Pons (tissue), 1 donor: Measurements from ENCODE around the gene AHI1.
"Not testable (repeated sequence)": the region's sequence is repeated elsewhere in the genome, so short reads cannot be mapped to it uniquely, and the experiment has no call there.

ENCODE experiments used
- DNase-seq: peaks from one replicate; pipeline ENCODE4 v3.0.0-alpha.2; 2016; ENCODE audit warnings: low spot score

Gene AHI1

DNA sequence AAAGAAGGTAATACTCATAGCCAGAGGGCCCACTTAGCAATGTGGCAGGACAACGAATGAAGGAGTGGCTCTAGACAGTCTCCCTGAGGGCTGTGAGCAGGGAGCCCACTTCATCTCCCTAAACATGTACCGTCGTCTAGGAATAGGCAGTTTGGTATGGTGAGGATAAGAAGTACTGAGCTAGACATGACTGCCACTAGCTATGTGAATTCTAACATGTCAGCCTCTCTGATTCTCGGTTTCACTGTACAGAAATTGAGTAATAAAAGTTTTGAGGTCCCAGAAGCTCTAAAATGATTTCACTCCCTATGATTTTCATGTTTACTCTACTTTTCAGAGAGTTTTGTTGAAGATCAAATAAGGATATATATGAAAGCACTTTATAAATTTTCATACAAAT lies 107.1 kb downstream of the AHI1 start:
- DNase-seq: no peak

DNA sequence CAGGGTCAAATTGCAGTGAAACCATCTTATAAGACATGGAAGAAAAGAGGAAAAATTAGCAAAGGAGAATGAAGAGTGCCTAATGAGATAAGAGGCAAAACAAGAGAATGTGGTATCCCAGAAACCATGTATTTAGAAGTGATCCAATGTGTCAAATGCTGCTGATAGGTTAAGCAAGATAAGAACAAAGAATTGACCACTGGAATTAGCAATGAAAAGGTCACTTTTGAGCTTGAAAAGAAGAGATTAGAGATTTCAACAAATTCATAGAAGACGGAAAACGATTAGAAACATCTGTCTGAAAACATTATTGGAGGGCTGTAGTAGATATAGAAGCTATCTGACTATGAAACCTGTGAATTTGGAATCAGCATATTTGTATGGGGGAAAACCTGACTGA lies 112.2 kb downstream of the AHI1 start:
- no peak for DNase-seq

DNA sequence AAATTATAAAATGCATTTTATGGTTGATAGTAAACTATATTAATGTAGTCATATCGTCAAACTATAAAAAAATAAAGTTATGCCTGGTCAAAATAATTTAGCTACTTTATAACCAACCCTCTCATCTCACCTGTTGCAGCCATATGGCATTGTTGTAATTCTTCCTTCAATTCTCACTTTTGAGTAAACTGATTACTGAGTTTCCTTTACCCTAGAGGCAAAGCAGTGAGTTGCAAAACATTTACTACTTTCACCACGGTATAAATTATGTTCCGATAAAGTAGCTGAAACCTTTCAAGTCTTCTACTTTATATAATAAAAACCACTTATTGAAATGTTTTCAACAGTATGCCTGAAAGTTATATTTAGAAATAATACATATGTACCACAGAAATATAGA lies 113.8 kb downstream of the AHI1 start:
- DNase-seq: no peak

DNA sequence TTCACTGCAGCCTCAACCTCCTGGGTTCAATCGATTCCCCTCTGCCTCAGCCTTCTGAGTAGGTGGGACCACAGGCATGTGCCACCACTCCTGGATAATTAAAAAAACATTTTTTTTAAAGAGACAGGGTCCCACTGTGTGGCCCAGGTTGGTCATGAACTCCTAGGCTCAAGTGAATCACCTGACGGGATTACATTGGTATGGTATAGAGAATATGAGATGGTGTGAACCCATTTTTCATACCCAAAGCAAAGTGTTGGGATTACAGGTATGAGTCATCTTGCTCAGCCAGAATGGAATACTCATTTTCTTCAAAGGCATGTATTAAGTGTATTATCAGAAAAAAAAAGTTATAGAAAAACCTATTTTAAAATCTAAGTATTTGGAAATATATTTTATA lies 114.2 kb downstream of the AHI1 start:
- no peak for DNase-seq

DNA sequence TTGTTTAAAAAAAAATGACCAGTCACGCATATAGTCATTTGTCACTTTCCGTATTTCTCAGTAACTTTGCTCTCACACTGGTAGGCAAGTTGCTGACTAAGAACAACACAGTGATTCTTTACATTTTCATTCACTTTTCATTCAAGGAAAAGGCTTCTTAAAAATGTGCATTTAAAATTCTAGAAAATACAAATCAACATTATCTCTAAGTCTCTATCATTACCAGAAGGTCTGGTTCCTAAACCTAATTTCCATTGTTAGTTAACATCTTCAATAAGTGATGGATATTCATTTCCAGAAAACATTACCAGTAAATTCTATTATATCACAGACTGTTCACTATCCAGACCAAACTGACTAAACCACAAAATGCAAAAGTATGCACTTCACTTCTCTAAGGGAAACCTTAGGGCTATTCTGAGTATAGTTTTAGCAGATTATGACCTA lies 115.3 kb downstream of the AHI1 start:
- DNase-seq: no peak

DNA sequence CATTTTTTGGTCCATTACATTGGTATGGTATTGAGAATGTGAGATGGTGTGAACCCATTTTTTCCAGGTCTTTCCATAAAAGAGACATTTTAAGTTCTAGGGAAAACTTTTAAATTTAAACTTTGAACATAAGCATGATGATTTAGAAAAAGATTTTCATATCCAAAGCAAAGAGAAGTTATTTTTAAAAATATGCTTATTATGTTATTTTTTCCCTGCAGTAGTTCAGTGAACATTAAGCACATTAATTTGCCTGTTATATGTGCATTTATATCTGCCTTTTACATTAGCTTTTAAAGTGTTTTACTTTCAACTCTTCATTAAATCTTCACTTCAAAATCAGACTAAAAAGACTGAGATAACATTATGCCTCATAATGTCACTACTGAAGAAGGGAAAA lies 116.7 kb downstream of the AHI1 start:
- no peak for DNase-seq

DNA sequence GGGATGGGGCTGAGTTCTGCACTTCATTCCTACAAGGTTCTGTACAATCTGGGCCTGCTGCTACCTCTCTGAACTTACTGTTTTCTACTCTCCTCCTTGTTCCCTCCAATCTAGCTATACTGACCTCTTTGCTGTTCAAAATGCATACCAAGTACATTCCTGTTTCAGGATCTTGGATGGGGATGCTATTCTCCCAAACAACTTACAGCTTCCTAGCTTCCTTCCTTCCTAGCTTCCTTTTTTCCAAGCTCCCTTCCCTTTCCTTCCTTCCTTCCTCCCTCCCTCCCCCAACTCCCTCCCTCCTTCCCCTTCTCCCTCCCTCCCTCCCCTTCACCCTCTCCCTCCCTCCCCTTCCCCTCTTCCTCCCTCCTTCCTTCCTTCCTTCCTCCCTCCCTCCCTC lies 117.9 kb downstream of the AHI1 start:
- no peak for DNase-seq

DNA sequence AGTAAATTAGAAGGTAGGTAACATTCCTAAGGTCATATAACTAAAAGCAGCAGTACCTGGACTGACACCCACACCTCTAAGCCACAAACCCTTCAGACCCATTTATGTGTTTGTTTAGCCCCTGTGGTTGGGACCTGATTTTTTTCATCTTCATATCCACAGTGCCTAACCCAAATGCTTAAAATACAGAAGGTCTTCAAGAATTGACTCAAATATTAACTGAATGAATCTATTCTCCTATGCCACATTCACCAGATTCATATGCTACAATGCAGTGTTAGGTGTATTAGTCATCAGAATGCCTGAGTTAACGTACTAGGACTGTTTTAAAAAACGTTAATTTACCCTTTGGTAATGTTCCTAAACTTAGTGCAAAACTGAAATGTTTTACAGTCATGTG lies 124.8 kb downstream of the AHI1 start:
- no peak for DNase-seq

DNA sequence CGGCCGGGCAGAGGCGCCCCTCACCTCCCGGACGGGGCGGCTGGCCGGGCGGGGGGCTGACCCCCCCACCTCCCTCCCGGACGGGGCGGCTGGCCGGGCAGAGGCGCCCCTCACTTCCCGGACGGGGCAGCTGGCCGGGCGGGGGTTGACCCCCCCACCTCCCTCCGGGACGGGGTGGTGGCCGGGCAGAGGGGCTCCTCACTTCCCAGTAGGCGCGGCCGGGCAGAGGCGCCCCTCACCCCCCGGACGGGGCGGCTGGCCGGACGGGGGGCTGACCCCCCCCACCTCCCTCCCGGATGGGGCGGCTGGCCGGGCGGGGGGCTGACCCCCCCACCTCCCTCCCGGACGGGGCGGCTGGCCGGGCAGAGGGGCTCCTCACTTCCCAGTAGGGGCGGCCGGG lies 133.9 kb downstream of the AHI1 start:
- DNase-seq: not testable (repeated sequence)

DNA sequence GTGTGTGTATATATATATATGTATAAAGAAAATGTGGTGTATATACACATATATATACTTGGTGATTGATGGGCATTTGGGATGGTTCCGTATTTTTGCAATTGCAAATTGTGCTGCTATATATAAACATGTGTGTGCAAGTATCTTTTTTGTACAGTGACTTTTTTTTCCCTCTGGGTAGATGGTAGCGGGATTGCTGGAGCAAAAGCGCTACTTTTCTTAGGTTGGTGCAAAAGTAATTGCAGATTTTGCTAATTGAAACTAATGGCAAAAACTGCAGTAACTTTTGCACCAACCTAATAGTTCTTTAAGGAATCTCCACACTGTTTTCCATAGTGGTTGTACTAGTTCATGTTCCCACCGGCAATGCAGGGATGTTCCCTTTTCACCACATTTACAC lies 135.4 kb downstream of the AHI1 start:
- no peak for DNase-seq

DNA sequence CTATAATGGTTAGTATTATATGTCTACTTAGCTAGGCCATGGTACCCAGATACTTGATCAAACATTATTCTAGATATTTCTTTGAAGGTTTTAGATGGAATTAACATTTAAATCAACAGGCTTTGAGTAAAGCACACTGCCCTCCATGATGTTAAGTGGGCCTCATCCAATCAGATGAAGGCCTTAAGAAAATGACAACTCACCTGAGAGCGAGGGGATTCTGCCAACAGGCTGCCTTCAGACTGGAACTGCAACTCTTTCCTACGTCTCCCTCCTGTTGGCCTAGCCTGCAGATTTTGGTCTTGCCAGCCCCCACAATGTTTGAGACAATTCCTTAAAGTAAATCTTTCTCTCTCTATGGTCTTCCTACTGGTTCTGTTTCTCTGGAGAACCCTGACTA lies 137.3 kb downstream of the AHI1 start:
- no peak for DNase-seq

DNA sequence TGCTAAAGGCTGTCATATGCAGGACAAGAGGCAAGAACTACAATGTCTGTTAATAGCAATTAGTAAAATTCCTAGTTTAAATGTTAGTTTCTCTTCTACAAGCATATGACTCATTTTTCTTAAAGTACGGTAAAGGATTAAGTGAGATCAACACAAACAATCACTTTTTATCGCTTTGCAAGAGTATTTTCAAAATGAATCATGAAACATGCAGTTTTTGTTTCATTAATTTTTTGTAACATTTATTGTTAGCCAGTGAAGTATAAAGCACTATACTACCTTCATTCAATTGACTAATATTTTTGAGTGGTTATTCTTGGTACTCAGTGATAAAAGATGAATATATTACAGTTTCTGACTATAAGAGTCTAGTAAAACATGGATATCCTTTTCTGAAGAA lies 138.6 kb downstream of the AHI1 start:
- DNase-seq: no peak

DNA sequence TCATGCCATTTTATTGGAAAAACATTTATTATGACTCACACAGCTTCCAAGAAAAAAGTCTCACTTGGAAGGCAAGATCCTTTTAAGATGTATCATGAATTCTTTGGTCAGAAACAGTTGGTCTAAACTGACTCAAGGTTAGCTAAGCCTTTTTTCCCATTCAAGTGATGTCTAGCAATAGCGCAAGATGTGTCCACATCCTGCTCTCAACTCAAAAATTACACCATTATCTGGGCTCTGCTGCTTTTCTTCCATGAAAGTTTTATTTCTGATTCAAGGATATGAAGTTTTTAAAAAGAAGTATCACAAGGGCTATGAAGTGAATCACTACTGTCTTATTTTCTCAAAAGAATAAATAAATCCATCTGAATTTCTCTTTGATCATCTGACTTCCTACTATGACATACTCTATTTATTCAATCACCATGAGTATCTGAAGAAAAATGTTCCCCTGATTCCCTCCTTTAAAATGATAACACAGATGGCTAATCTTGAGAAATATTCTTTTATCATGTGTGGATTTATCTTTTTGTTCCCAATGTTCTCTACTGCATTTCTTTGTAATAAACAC lies 139.2 kb downstream of the AHI1 start:
- DNase-seq: no peak

DNA sequence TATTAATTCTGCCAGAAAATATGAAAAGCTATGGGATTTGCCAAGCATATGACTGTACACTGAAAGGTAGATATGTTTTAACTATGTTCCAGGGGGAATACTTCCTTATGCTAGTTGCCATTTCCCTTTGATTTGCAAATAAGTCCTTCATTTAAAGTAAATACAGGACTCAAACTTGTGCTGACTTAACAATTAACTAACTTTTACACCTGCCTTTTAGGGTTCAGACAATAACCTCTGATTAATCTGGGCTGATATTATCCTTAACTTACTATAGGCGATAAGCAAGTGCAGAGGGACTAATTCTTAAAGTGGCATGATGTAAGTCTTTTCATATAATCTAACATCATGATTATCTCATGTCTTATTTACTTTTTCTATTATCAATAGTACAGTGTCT lies 143.1 kb downstream of the AHI1 start:
- no peak for DNase-seq

DNA sequence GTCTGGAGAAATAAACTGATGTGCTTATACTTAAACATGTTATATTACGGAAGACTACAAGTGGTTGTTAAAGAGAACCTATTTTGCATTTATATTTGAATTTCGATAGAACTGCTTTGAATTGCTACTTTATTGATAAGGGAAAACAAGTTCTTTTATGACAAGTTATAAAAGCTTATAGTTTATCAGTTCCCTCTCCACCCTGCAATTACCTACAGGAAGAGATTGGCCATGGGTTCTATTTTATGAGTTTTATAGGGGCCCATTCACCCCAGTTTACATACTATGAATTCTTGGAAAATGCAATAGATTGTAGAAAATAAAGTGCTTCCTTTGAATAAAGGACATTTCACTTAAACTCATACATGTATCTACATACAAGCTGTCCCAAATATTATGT lies 144.4 kb downstream of the AHI1 start:
- no peak for DNase-seq

DNA sequence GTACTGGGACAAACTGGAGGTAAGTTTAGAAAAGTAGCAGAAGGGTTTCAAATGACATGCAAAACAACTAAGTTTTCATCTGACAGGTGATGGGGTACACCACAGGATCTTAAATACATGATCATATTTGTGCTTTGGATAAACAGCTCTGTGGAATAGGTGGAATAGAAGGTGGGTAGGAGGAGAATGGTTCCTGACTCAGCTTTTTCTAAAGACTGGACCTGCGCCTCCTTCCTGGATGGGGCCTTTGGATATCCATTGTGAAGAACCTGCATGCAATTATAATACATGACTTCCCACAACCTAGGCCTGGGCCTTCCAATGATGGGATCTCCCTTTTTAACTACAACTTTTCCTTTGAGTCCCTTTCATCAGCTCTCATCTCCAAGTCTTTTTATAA lies 145.9 kb downstream of the AHI1 start:
- no peak for DNase-seq

DNA sequence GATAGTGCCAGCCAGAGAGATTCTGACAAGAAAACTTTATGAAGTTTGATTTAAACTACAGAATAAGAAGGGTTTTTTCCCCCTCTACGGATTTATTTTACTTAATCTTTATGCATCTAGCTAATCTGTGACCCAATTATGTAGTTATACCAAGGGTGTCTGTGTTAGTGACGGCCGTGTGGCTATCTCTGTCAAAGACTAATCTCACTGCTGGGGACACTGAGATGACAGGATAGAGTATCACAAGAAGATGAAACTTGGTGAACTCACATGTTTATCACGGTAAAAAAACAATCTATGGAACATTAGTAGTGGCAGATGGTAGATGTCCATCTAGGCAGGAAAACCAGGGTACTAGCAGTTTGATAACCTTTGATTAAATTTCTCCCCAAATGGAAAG lies 149.7 kb downstream of the AHI1 start:
- no peak for DNase-seq

DNA sequence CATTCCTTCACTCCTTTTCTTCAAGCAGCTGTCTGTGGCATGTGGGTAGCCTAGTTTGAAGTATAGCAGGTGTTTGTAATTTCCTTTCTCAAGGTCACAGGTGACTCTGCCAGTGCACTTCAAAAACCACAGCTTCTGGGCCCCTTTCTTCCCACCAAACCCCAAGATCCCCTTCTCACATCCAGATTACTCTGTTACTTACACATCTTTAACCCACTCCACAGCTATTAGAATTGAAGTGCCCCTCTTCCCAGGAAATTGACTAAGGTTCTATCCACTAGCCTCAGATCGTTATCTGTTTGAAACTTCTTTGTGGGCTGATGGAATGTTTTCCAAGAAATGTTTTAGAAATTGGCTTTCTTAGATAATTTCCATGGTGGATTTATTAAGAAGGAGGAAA lies 150.8 kb downstream of the AHI1 start:
- no peak for DNase-seq

DNA sequence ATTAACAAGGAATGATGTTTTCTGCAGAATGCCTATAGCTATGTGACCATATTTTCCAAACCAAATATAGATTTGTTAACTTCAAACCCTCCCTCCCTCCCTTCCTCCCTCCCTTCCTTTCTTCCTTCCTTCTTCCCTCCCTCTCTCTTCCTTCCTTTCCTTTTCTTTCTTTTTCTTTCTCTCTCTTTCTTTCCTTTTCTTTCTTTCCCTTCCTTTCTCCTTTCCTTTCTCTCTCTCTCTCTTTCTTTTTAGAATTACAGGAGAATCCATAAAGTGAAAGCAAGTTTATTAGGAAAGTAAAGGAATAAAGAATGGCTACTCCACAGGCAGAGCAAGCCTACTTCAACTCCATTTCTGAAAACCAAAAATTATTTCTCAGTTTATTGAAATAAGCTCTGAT lies 153.0 kb downstream of the AHI1 start:
- no peak for DNase-seq

DNA sequence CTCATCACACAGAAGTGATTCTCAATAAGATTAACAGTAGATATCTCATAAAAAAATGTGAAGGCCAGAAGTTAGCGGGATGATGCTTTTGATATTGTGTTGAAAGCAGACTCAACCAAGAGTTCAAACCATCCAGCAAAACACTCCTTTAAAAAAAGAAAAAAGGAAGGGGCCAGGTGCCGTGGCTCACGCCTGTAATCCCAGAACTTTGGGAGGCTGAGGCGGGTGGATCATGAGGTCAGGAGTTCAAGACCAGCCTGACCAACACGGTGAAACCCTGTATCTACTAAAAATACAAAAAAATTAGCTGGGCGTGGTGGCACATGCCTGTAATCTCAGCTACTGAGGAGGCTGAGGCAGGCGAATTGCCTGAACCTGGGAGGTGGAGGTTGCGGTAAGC lies 157.6 kb downstream of the AHI1 start:
- DNase-seq: not testable (repeated sequence)

DNA sequence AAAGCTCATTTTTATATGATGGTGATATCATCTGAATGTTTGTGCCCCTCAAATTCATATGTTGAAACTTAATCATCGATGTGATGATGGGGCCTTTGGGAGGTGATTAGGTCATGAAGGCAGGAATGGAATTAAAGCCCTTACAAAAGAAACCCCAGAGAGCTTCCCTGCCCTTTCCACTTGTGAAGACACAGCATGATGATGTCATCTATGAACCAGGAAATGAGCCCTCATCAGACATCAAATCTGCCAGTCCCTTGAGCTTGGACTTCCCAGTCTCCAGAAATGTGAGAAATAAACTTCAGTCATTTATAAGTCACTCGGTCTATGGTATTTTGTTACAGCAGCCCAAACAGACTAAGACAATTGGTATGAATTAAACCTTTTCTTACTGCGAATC lies 163.4 kb downstream of the AHI1 start:
- DNase-seq: no peak

DNA sequence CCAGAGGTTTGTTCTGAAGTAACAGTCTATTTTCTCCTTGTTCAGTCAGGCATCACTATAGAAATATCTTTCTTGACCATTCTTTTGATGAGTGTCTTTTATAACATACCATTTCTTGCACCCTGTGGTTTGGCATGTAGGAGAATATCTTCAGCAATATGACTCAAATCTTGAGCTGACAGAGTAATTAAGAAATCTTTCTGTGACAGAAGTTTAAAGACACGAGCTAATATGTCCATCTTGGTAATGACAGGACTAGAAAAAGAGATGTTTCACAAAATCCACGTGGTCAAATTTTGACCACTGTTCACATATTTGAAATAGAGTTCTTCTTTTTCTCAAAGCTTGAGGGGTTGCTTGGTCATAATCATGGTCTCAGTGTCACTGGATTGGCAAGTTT lies 166.5 kb downstream of the AHI1 start:
- no peak for DNase-seq

DNA sequence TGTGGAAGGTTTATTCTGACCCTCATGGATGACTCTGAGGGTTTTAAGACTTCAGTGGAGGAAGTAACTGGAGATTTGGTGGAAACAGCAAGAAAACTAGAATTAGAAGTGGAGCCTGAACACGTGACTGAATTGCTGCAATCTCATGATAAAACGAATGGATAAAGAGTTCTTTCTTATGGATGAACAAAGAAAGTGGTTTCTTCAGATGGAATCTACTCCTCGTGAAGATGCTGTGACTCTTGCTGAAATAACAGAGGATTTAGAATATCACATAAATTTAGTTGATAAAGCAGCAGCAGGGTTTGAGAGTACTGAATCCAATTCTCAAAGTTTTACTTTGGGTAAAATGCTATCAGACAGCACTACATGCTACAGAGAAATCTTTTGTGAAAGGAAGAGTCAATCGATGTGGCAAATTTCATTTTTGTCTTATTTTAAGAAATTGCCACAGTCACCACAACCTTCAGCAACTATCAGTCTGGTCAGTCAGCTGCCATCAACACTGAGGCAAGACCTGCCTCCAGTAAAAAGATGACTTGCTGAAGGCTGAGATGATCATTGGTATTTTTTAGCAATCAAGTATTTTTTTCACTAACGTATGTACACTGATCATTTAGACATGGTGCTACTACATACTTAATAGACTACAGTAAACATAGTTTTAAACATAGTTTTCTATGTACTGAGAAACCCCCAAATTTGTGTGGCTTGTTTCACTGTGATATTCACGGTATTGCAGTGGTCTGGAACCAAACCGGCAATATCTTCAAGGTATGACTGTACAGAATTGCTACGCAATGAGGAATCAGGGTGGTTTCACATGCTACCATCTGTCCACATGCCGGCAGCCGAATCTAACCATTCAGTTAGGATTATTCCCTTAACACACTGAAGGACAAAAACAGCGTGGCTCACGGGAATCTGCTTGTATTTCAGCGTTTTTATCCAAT lies 167.4 kb downstream of the AHI1 start:
- no peak for DNase-seq

DNA sequence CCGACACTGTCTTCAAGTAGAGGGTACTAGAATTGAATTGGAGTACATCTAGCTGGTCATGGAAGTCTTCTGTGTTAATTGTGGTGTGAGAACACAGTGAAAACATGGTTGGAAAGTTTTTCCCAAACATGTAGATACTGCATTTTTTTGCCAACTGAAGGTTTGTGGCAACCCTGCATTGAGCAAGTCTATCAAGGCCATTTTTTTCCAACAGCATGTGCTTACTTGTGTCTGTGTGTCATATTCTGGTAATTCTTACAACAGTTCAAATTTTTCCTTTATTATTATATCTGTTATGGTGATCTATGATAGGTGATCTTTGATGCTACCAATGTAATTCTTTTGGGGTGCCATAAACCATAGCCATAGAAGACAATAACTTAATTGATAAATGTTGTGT lies 169.4 kb downstream of the AHI1 start:
- no peak for DNase-seq
